ENCODE results near the gene SLC10A7. TPM values are rescaled to one million over a fixed set of nuclear protein-coding genes. Genes with fewer than 3 reads are reported as not detected.

Gene SLC10A7
- total and polyA plus RNA-seq, 9 of the 15 experiments (the other 6 are each of a cell fraction or from before 2014, with no cell fraction given), result 6.4 to 22.8 (median 16.1) TPM

DNA sequence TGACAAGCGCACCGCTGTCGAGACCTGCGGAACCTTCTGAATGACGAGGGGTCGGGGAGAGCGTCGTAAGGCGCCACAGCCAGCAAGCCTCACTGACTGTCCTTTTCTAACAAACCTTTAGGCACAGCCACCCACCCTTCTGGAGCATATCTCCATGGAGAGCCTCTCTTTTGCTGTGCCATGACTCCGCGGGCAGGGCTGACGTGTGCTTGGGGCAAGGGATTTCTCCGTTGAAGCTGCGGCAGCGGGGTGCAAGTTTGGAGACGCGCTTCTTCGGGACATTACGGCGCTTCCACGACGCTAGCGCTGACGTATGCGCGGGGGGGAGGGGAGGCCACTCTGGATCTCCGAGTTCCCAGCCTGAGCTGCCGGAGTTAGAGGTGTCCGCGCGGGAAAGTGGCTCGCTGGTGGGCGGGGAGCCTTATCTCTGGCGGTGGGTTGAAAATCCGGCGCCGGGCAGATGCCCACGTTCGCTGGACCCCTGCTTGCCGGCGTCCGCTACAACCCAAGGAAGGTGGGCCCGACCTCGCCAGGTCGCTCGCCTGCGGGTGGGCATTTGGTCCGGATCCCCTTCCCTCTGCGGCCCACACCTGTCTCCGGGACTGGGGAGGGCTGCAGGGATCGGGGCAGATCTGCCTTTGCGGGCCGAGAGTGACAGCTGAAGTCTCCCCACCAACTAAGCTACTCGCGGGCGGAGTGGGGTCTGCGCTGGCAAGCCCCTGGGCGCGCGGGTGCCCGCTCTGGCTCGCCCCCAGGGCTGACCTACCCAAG, 543 bp upstream of the SLC10A7 start (continued):
- 0 out of 2 replicates have a peak, but pooled peaks have one; percentile 48 for TF ChIP-seq RERE (CRISPR knock-in tag; IDR thresholded peaks at IDR 0.05; ENCODE audit: borderline replicate concordance)
- peak; percentile 64 for TF ChIP-seq MTA3 (IDR thresholded peaks at IDR 0.05; ENCODE audit: borderline replicate concordance)
- TF ChIP-seq MIER1 (IDR thresholded peaks at IDR 0.05; ENCODE audit: low read depth), result no peak
- peak; percentile 44 for TF ChIP-seq HNRNPLL (IDR thresholded peaks at IDR 0.05; ENCODE audit: low read depth, low read length, poor library complexity, severe bottlenecking)
- TF ChIP-seq CHD2 (IDR thresholded peaks at IDR 0.05; ENCODE audit: low read depth, low read length), result peak; percentile 45; the same call in 1 of the 2 replicates
- peak; percentile 69 for TF ChIP-seq POLR2A (conservative IDR thresholded peaks at IDR 0.05)
- peak; percentile 98 for TF ChIP-seq SAFB (IDR thresholded peaks at IDR 0.05; ENCODE audit: borderline replicate concordance, low read depth, low read length)
- TF ChIP-seq, protein P1, sequence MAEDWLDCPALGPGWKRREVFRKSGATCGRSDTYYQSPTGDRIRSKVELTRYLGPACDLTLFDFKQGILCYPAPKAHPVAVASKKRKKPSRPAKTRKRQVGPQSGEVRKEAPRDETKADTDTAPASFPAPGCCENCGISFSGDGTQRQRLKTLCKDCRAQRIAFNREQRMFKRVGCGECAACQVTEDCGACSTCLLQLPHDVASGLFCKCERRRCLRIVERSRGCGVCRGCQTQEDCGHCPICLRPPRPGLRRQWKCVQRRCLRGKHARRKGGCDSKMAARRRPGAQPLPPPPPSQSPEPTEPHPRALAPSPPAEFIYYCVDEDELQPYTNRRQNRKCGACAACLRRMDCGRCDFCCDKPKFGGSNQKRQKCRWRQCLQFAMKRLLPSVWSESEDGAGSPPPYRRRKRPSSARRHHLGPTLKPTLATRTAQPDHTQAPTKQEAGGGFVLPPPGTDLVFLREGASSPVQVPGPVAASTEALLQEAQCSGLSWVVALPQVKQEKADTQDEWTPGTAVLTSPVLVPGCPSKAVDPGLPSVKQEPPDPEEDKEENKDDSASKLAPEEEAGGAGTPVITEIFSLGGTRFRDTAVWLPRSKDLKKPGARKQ (CRISPR knock-in tag; IDR thresholded peaks at IDR 0.05), result no peak
- peak; percentile 85 for TF ChIP-seq TAF1 (IDR thresholded peaks at IDR 0.05; ENCODE audit: control insufficient read depth, extremely low read depth, insufficient read depth, low read length, severe bottlenecking)
- no peak for TF ChIP-seq FOXK1 (CRISPR knock-in tag; IDR thresholded peaks at IDR 0.05; ENCODE audit: borderline replicate concordance)
- peak; percentile 39; the same call in 1 of the 2 replicates for TF ChIP-seq L3MBTL2 (IDR thresholded peaks at IDR 0.05)
- TF ChIP-seq, protein P2, sequence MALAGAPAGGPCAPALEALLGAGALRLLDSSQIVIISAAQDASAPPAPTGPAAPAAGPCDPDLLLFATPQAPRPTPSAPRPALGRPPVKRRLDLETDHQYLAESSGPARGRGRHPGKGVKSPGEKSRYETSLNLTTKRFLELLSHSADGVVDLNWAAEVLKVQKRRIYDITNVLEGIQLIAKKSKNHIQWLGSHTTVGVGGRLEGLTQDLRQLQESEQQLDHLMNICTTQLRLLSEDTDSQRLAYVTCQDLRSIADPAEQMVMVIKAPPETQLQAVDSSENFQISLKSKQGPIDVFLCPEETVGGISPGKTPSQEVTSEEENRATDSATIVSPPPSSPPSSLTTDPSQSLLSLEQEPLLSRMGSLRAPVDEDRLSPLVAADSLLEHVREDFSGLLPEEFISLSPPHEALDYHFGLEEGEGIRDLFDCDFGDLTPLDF (CRISPR knock-in tag; IDR thresholded peaks at IDR 0.05), result peak; percentile 73
- TF ChIP-seq TBL1XR1 (IDR thresholded peaks at IDR 0.05; ENCODE audit: low read length in 2 of 2), result peak in 1 of 2 experiments; percentile 29; a peak in 1 of 4 replicates
- TF ChIP-seq ZBTB7A (IDR thresholded peaks at IDR 0.05; ENCODE audit: borderline replicate concordance, control insufficient read depth, low read depth, low read length), result peak; percentile 27; the same call in 1 of the 2 replicates
- TF ChIP-seq GATAD2B (IDR thresholded peaks at IDR 0.05; ENCODE audit: borderline replicate concordance), result peak; percentile 95
- peak; percentile 91 for TF ChIP-seq TGIF2 (CRISPR knock-in tag; IDR thresholded peaks at IDR 0.05)
- TF ChIP-seq SMARCC2 (IDR thresholded peaks at IDR 0.05; ENCODE audit: low read depth), result no peak
- peak; percentile 73; the same call in 1 of the 2 replicates for TF ChIP-seq LCOR (CRISPR knock-in tag; IDR thresholded peaks at IDR 0.05)

All from K562 (cell line).